H9 (cell line): ENCODE data around the gene ZNF711. TPM values are rescaled to one million over a fixed set of nuclear protein-coding genes. Genes with fewer than 3 reads are reported as not detected.

Experiments used
- DNase-seq: peaks from one replicate; pipeline ENCODE4 v3.0.0-alpha.2; 2017
- H2AFZ ChIP-seq: one replicate; pipeline ENCODE4 v1.6.1; 2013; ENCODE audit warnings: mild to moderate bottlenecking, low read length, control low read depth, moderate library complexity
- H2AK5ac ChIP-seq: 2 replicates; pipeline ENCODE4 v1.6.1; 2013; ENCODE audit warnings: low read length, control low read depth, mixed read lengths; ENCODE audit not compliant: insufficient read length
- H2BK120ac ChIP-seq: one replicate; pipeline ENCODE4 v1.6.1; 2013; ENCODE audit warnings: low read depth, mild to moderate bottlenecking, low read length, control low read depth, inconsistent platforms; ENCODE audit not compliant: poor library complexity, severe bottlenecking
- H2BK12ac ChIP-seq: 2 replicates; pipeline ENCODE4 v1.6.1; 2013; ENCODE audit warnings: low read length, control low read depth, mixed read lengths, low read depth; ENCODE audit not compliant: insufficient read length
- H2BK15ac ChIP-seq: 2 replicates; pipeline ENCODE4 v1.6.1; 2013; ENCODE audit warnings: low read depth, low read length, control low read depth
- H2BK20ac ChIP-seq: one replicate; pipeline ENCODE4 v1.6.1; 2013; ENCODE audit warnings: low read depth, mild to moderate bottlenecking, low read length, control low read depth, inconsistent platforms; ENCODE audit not compliant: poor library complexity, severe bottlenecking
- H2BK5ac ChIP-seq: 2 replicates; pipeline ENCODE4 v1.6.1; 2013; ENCODE audit warnings: low read length, control low read depth, mixed read lengths; ENCODE audit not compliant: insufficient read length
- H3K14ac ChIP-seq: 2 replicates; pipeline ENCODE4 v1.6.1; 2013; ENCODE audit warnings: low read length, control low read depth; ENCODE audit not compliant: insufficient read depth
- H3K18ac ChIP-seq: 2 replicates; pipeline ENCODE4 v1.6.1; 2013; ENCODE audit warnings: low read depth, mild to moderate bottlenecking, mixed read lengths, low read length, control low read depth; ENCODE audit not compliant: insufficient read length
- H3K23ac ChIP-seq: 2 replicates; pipeline ENCODE4 v1.6.1; 2013; ENCODE audit warnings: low read length, control low read depth, mixed read lengths, low read depth; ENCODE audit not compliant: insufficient read length
- H3K23me2 ChIP-seq: 2 replicates; pipeline ENCODE4 v1.6.1; 2013; ENCODE audit warnings: low read depth, mild to moderate bottlenecking, mixed read lengths, low read length, control low read depth; ENCODE audit not compliant: insufficient read length, poor library complexity, severe bottlenecking
- H3K27ac ChIP-seq: 2 replicates; pipeline ENCODE4 v1.5.1; 2013; ENCODE audit warnings: low read length, control low read depth, mixed read lengths, low read depth; ENCODE audit not compliant: insufficient read length
- H3K27me3 ChIP-seq: 2 replicates; pipeline ENCODE4 v1.6.1; 2013; ENCODE audit warnings: low read length, control low read depth, inconsistent platforms; ENCODE audit not compliant: insufficient read depth
- H3K4ac ChIP-seq: 2 replicates; pipeline ENCODE4 v1.6.1; 2013; ENCODE audit warnings: low read depth, mild to moderate bottlenecking, control low read depth, inconsistent platforms, low read length, moderate library complexity
- H3K4me1 ChIP-seq: 2 replicates; pipeline ENCODE4 v1.6.1; 2013; ENCODE audit warnings: low read length, control low read depth, inconsistent platforms; ENCODE audit not compliant: insufficient read depth
- H3K4me2 ChIP-seq: 2 replicates; pipeline ENCODE4 v1.6.1; 2013; ENCODE audit warnings: low read length, control low read depth, mixed read lengths; ENCODE audit not compliant: insufficient read length, insufficient read depth
- H3K56ac ChIP-seq: 2 replicates; pipeline ENCODE4 v1.6.1; 2013; ENCODE audit warnings: low read depth, mild to moderate bottlenecking, mixed read lengths, low read length, control low read depth; ENCODE audit not compliant: insufficient read length
- H3K79me1 ChIP-seq: 2 replicates; pipeline ENCODE4 v1.6.1; 2013; ENCODE audit warnings: low read depth, mild to moderate bottlenecking, moderate library complexity, low read length, control low read depth, inconsistent platforms; ENCODE audit not compliant: insufficient read depth, poor library complexity, severe bottlenecking
- H3K79me2 ChIP-seq: 2 replicates; pipeline ENCODE4 v1.6.1; 2013; ENCODE audit warnings: low read length, control low read depth, inconsistent platforms; ENCODE audit not compliant: insufficient read depth
- H3K9ac ChIP-seq: 2 replicates; pipeline ENCODE4 v1.6.1; 2013; ENCODE audit warnings: low read length, control low read depth, mixed read lengths; ENCODE audit not compliant: insufficient read length; ENCODE audit errors: extremely low read depth
- H3K9me3 ChIP-seq: one replicate; pipeline ENCODE4 v1.6.1; 2013; ENCODE audit warnings: low read depth, low read length, inconsistent platforms; ENCODE audit not compliant: control insufficient read depth
- H3T11ph ChIP-seq: one replicate; pipeline ENCODE4 v1.6.1; 2013; ENCODE audit warnings: mild to moderate bottlenecking, low read length, control low read depth, inconsistent platforms
- H4K20me1 ChIP-seq: one replicate; pipeline ENCODE4 v1.6.1; 2013; ENCODE audit not compliant: control insufficient read depth, insufficient read length, insufficient read depth
- H4K5ac ChIP-seq: 2 replicates; pipeline ENCODE4 v1.6.1; 2013; ENCODE audit warnings: low read depth, mild to moderate bottlenecking, mixed read lengths, low read length, control low read depth; ENCODE audit not compliant: insufficient read length
- H4K8ac ChIP-seq: replicated peaks from 2 replicates; pipeline ENCODE4 v1.6.1; 2013; ENCODE audit warnings: low read length, control low read depth, mixed read lengths, low read depth; ENCODE audit not compliant: insufficient read length
- H4K91ac ChIP-seq: 2 replicates; pipeline ENCODE4 v1.6.1; 2013; ENCODE audit warnings: low read depth, mild to moderate bottlenecking, moderate library complexity, mixed read lengths, low read length, control low read depth; ENCODE audit not compliant: insufficient read length
- H3K27ac Mint-ChIP-seq, 3 experiments: 2 replicates in 2 of 3; 3 replicates in 1 of 3; pipeline ENCODE4 v1.8.0; 2020 to 2021; ENCODE audit warnings: mixed read lengths in 3 of 3, mild to moderate bottlenecking in 1 of 3, moderate library complexity in 1 of 3
- H3K27me3 Mint-ChIP-seq: 2 replicates; pipeline ENCODE4 v1.8.0; 2021; ENCODE audit warnings: low read depth, mild to moderate bottlenecking, moderate library complexity, mixed read lengths
- H3K36me3 Mint-ChIP-seq, 3 experiments: 2 replicates in 2 of 3; 3 replicates in 1 of 3; pipeline ENCODE4 v1.8.0; 2020 to 2021; ENCODE audit warnings: low read depth in 3 of 3, mixed read lengths in 3 of 3; ENCODE audit not compliant: insufficient read depth in 1 of 3
- H3K4me1 Mint-ChIP-seq, 2 experiments: 2 replicates each; pipeline ENCODE4 v1.8.0; 2020; ENCODE audit warnings: mixed read lengths in 2 of 2
- H3K4me3 Mint-ChIP-seq, 2 experiments: 2 replicates in 1 of 2; 3 replicates in 1 of 2; pipeline ENCODE4 v1.8.0; 2020 to 2021; ENCODE audit warnings: mild to moderate bottlenecking in 2 of 2, mixed read lengths in 2 of 2, moderate library complexity in 1 of 2
- H3K9me3 Mint-ChIP-seq, 2 experiments: 2 replicates in 1 of 2; 3 replicates in 1 of 2; pipeline ENCODE4 v1.8.0; 2020; ENCODE audit warnings: mild to moderate bottlenecking in 2 of 2, mixed read lengths in 2 of 2, moderate library complexity in 1 of 2
- WGBS: extraction: QIAGEN DNeasy Blood & Tissue Kit; methylation state at CpG from one replicate; pipeline ENCODE4 v1.1.7; 2013; ENCODE audit warnings: missing lambda C conversion rate, low lambda C conversion rate, mixed read lengths; ENCODE audit not compliant: insufficient read length; ENCODE audit errors: extremely low coverage; 5-methylcytosine and 5-hydroxymethylcytosine counted together
- total RNA-seq: library from RNA; stranded (reverse); gene quantifications from 2 replicates; pipeline ENCODE4 v1.2.1, GENCODE V29; 2021
- TF ChIP-seq, protein P1 (sequence below): fragments of 200-600 bp; sonication (generic); conservative IDR thresholded peaks from 3 replicates; pipeline ENCODE4 v1.8.0; 2021; ENCODE audit warnings: antibody characterized with exemption, mild to moderate bottlenecking

ZNF711 gene
- total RNA-seq, 1 experiment from 2014 or later, result 14.9 TPM

DNA sequence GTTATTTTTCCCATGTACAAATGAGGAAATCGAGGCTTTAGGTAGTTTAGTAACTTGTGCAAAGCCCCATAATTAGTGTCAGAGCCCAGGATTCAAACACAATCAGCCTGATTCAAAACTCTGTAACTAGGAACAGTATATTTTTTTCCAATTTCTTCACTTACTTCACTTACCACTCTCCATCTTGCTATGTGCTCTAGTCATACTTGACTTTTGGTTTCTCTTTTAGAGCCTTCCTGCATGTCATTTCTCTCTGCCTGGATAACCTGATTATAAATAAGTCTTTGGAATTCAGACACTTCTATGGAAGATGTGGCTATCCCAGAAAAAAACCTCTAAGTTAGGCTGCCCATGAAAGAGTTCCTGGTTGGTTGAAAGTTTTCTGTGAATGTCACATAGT, 22.4 kb upstream of the ZNF711 start:
- H3K14ac ChIP-seq, result no peak overlapping the region
- H2BK120ac ChIP-seq, result no peak overlapping the region
- H2BK20ac ChIP-seq, result no peak overlapping the region
- H2BK12ac ChIP-seq, result no peak overlapping the region
- H4K5ac ChIP-seq, result no peak overlapping the region
- H2AFZ ChIP-seq, result no peak overlapping the region
- no peak overlapping the region for H4K8ac ChIP-seq
- H3K18ac ChIP-seq, result no peak overlapping the region
- TF ChIP-seq, protein P1, sequence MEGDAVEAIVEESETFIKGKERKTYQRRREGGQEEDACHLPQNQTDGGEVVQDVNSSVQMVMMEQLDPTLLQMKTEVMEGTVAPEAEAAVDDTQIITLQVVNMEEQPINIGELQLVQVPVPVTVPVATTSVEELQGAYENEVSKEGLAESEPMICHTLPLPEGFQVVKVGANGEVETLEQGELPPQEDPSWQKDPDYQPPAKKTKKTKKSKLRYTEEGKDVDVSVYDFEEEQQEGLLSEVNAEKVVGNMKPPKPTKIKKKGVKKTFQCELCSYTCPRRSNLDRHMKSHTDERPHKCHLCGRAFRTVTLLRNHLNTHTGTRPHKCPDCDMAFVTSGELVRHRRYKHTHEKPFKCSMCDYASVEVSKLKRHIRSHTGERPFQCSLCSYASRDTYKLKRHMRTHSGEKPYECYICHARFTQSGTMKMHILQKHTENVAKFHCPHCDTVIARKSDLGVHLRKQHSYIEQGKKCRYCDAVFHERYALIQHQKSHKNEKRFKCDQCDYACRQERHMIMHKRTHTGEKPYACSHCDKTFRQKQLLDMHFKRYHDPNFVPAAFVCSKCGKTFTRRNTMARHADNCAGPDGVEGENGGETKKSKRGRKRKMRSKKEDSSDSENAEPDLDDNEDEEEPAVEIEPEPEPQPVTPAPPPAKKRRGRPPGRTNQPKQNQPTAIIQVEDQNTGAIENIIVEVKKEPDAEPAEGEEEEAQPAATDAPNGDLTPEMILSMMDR, result no peak
- peaks cover 44 to 55% of the 10 kb centered on the region in 2 experiments for H3K9me3 Mint-ChIP-seq
- H3T11ph ChIP-seq, result no peak overlapping the region
- H3K23me2 ChIP-seq, result no peaks in the 10 kb centered on the region
- no peak overlapping the region for H3K9ac ChIP-seq
- no peak overlapping the region for H2BK15ac ChIP-seq
- no peak overlapping the region for H2BK5ac ChIP-seq
- no peaks in the 10 kb centered on the region for H3K4me1 ChIP-seq
- no peak overlapping the region for H3K27ac ChIP-seq
- H4K20me1 ChIP-seq, result no peaks in the 10 kb centered on the region
- H3K4ac ChIP-seq, result no peak overlapping the region
- H3K79me1 ChIP-seq, result no peaks in the 10 kb centered on the region
- no CpG with 5 or more reads among the region's 1 CpG for WGBS
- H4K91ac ChIP-seq, result no peak overlapping the region
- no peak overlapping the region for H2AK5ac ChIP-seq
- no peak overlapping the region for H3K4me3 Mint-ChIP-seq
- H3K36me3 Mint-ChIP-seq, result peaks cover 0 to 6% (median 1%) of the 10 kb centered on the region in 3 experiments; a peak in 3 of 7 replicates
- H3K79me2 ChIP-seq, result no peaks in the 10 kb centered on the region
- H3K56ac ChIP-seq, result no peak overlapping the region
- no peaks in the 10 kb centered on the region; the same call in 1 of the 2 replicates for H3K27me3 Mint-ChIP-seq
- no peak overlapping the region for H3K23ac ChIP-seq
- no peak for DNase-seq
- H3K4me2 ChIP-seq, result no peak overlapping the region
- H3K27ac Mint-ChIP-seq, result no peak overlapping the region
- no peaks in the 10 kb centered on the region for H3K4me1 Mint-ChIP-seq
- peaks cover 30% of the 10 kb centered on the region for H3K9me3 ChIP-seq
- no peaks in the 10 kb centered on the region for H3K27me3 ChIP-seq
